Hepatocyte (in vitro differentiated cells): ENCODE results near the gene ZMYND8. TPM values are rescaled to one million over a fixed set of nuclear protein-coding genes. Genes with fewer than 3 reads are reported as not detected.
A peak's percentile ranks its signal among the peaks of the same experiment; 100 is the strongest.

ENCODE experiments used
- DNase-seq: peaks from one replicate; pipeline ENCODE4 v3.0.0-alpha.2; 2016; ENCODE audit warnings: low spot score
- H2AFZ ChIP-seq: fragments of 200-600 bp; sonication (generic); 2 replicates; pipeline ENCODE4 v1.6.0; 2016; ENCODE audit warnings: antibody characterized with exemption, mild to moderate bottlenecking
- H3K27ac ChIP-seq: fragments of 200-600 bp; sonication (generic); 2 replicates; pipeline ENCODE4 v1.5.1; 2016; ENCODE audit warnings: mild to moderate bottlenecking
- H3K27me3 ChIP-seq: fragments of 200-600 bp; sonication (generic); 2 replicates; pipeline ENCODE4 v1.6.1; 2016
- H3K36me3 ChIP-seq: fragments of 200-600 bp; sonication (generic); replicated peaks from 2 replicates; pipeline ENCODE4 v1.5.1; 2016; ENCODE audit warnings: low read depth; ENCODE audit not compliant: insufficient read depth
- H3K4me1 ChIP-seq: fragments of 200-600 bp; sonication (generic); 2 replicates; pipeline ENCODE4 v1.5.1; 2016; ENCODE audit warnings: mild to moderate bottlenecking, moderate library complexity; ENCODE audit not compliant: insufficient read depth
- H3K4me2 ChIP-seq: fragments of 200-600 bp; sonication (generic); 2 replicates; pipeline ENCODE4 v1.6.0; 2016
- H3K4me3 ChIP-seq: fragments of 200-600 bp; sonication (generic); 2 replicates; pipeline ENCODE4 v1.5.1; 2016; ENCODE audit warnings: mild to moderate bottlenecking
- H3K79me2 ChIP-seq: fragments of 200-600 bp; sonication (generic); 2 replicates; pipeline ENCODE4 v1.6.0; 2017; ENCODE audit warnings: mild to moderate bottlenecking
- H3K9me2 ChIP-seq: fragments of 200-600 bp; sonication (generic); replicated peaks from 2 replicates; pipeline ENCODE4 v1.6.0; 2017; ENCODE audit warnings: mild to moderate bottlenecking; ENCODE audit not compliant: insufficient read depth
- H3K9me3 ChIP-seq: fragments of 200-600 bp; sonication (generic); 2 replicates; pipeline ENCODE4 v1.5.1; 2016; ENCODE audit warnings: low read depth, mild to moderate bottlenecking
- H4K20me1 ChIP-seq: fragments of 200-600 bp; sonication (generic); 2 replicates; pipeline ENCODE4 v1.6.0; 2016; ENCODE audit warnings: mild to moderate bottlenecking; ENCODE audit not compliant: insufficient read depth, poor library complexity, severe bottlenecking
- CTCF ChIP-seq: fragments of 200-600 bp; sonication (generic); IDR thresholded peaks from 2 replicates; pipeline ENCODE4 v1.5.1; 2016; ENCODE audit warnings: antibody characterized with exemption, mild to moderate bottlenecking; ENCODE audit not compliant: poor library complexity
- EZH2 ChIP-seq: fragments of 200-600 bp; sonication (generic); IDR thresholded peaks from 2 replicates; pipeline ENCODE4 v1.6.1; 2016; ENCODE audit warnings: antibody characterized with exemption, mild to moderate bottlenecking, borderline replicate concordance
- EZH2phosphoT487 ChIP-seq: fragments of 200-600 bp; sonication (generic); IDR thresholded peaks from one replicate; pipeline ENCODE4 v1.6.1; 2018; ENCODE audit warnings: antibody characterized with exemption, mild to moderate bottlenecking, low read depth, moderate library complexity; ENCODE audit not compliant: unreplicated experiment, severe bottlenecking
- WGBS: methylation state at CpG from one replicate; pipeline ENCODE4 v1.1.6; 2016; ENCODE audit warnings: low lambda C conversion rate; ENCODE audit errors: missing lambda C conversion rate; 5-methylcytosine and 5-hydroxymethylcytosine counted together
- polyA plus RNA-seq: library from polyadenylated mRNA; unstranded; fragments of >200 nt; fragmentation: Nextera tagmentation; extraction: Ambion mirVana; gene quantifications from 2 replicates; pipeline ENCODE4 v1.2.1, GENCODE V29; 2016
- total RNA-seq: library from RNA; depleted of rRNA; stranded (reverse); fragments of >200 nt; gene quantifications from 2 replicates; pipeline ENCODE4 v1.2.3, GENCODE V29; 2014

Gene ZMYND8
- total and polyA plus RNA-seq, 2 experiments from 2014 or later: 30.3 to 34.3 TPM

DNA sequence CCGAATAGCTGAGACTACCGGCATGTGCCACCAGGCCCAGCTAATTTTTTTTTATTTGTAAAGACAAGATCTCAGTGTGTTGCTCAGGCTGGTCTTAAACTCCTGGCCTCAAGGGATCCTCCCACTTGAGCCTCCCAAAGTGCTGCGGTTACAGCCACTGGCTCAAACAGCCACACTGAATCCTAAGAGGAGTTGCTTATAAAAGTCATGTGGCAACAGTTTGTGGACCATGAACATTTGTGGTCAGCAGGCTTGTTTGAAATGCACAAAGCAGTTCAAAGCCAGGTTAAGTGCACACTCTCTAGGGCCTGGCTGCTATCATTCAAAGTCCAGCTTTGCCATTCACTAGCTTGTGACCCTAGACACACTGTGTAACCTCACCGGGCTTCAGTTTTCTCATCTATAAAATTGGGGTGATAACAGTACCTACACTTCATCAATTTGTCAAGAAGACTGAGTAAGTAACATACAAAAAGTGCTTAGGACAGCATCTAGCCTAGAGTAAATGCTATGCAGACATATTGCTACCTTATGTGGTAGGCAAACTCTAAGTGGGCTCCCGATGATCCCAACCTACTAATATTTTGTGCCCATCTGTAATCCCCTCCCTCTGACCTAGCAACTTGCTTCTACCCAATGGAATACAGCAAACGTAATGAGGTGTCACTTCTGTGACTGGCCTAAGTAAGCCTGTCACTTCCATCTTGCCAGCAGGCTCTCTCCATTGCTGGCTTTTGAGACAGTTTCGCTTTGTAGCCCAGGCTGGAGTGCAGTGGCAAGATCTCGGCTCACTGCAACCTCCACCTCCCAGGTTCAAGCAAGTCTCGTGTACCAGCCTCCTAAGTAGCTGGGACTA is 122.9 kb downstream of the ZMYND8 start:
- Histone ChIP-seq H3K9me3 (no peaks in the 10 kb centered on the region), H3K79me2 (peaks cover 17% of the 10 kb centered on the region), H3K4me2 (no peak overlapping the region), H2AFZ (no peak overlapping the region), H3K9me2 (no peaks in the 10 kb centered on the region), H3K4me3 (no peak overlapping the region), H4K20me1 (no peaks in the 10 kb centered on the region), H3K4me1 (peaks cover 4% of the 10 kb centered on the region), H3K27me3 (no peaks in the 10 kb centered on the region), H3K27ac (no peak overlapping the region), H3K36me3 (no peaks in the 10 kb centered on the region)
- TF ChIP-seq EZH2 (no peak), CTCF (no peak), EZH2phosphoT487 (no peak)
- WGBS: 92% methylated on average over 9 of the region's 9 CpGs
- no peak for DNase-seq

DNA sequence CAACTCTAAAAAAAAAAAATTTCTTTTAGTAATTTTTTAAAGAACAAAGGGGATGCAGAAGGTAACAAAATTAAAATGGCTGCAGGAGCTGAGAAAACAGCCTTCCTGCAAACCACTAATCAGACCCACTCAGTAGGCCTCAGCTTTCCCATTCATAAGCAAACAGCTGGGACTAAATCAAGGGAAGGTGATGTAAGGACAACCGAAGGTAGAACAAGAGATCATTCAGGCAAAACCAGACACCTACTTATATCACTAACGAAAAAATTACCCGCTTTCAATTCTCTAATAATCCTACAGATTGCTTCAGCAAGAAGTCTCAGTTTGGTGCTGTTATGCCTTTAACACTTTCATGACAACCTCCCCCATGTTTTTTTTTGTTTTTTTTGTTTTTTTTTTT is 124.0 kb downstream of the ZMYND8 start:
- Histone ChIP-seq H3K9me2 (no peaks in the 10 kb centered on the region), H3K27me3 (no peaks in the 10 kb centered on the region), H3K27ac (no peak overlapping the region), H3K79me2 (peaks cover 13% of the 10 kb centered on the region), H3K4me1 (peaks cover 4% of the 10 kb centered on the region), H4K20me1 (no peaks in the 10 kb centered on the region), H3K4me2 (no peak overlapping the region), H3K36me3 (no peaks in the 10 kb centered on the region), H2AFZ (no peak overlapping the region), H3K9me3 (no peaks in the 10 kb centered on the region), H3K4me3 (no peak overlapping the region)
- DNase-seq: no peak
- no peak for TF ChIP-seq EZH2phosphoT487
- 93% methylated on average over 3 of the region's 3 CpGs for WGBS

- Histone ChIP-seq H3K27me3 (no peaks in the 10 kb centered on the region), H3K9me3 (no peaks in the 10 kb centered on the region), H3K36me3 (no peaks in the 10 kb centered on the region), H3K4me2 (no peak overlapping the region), H3K79me2 (peaks cover 11% of the 10 kb centered on the region), H4K20me1 (no peaks in the 10 kb centered on the region), H3K9me2 (no peaks in the 10 kb centered on the region), H3K4me3 (no peak overlapping the region), H3K27ac (peak overlapping the region; percentile 33), H3K4me1 (peaks cover 4% of the 10 kb centered on the region), H2AFZ (no peak overlapping the region)
- 88% methylated on average over 16 of the region's 16 CpGs for WGBS
- DNase-seq: no peak
- no peak for TF ChIP-seq EZH2
- no peak for TF ChIP-seq CTCF
- no peak for TF ChIP-seq EZH2phosphoT487
Measured at GRCh38 chr20:47231382-47232039, 125.0 kb downstream of the ZMYND8 start.

DNA sequence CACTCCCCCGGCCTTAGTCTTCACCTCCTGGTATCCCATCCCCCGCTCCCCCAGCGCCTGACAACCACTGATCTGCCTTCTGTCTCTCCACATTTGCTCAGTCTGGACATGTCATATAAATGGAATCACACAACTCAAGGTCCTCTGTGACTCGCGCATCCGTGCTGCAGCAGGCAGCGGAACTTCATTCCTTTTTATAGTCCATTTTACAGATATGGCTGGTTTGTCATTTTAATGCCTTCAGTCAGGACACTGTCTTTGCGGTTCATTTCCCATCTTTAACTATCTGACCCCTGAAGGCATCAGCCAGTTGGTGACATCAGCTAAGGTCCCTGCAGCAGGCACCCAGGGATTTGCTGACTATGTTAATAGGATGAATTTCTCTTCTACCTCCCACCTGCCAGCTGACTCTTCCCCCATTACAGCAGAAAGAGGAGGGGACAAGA is 125.7 kb downstream of the ZMYND8 start:
- no peak for DNase-seq
- Histone ChIP-seq H3K4me2 (no peak overlapping the region), H3K36me3 (no peaks in the 10 kb centered on the region), H3K4me3 (no peak overlapping the region), H2AFZ (no peak overlapping the region), H3K27ac (no peak overlapping the region), H3K4me1 (peaks cover 4% of the 10 kb centered on the region), H4K20me1 (no peaks in the 10 kb centered on the region), H3K9me3 (no peaks in the 10 kb centered on the region), H3K79me2 (peaks cover 11% of the 10 kb centered on the region), H3K27me3 (no peaks in the 10 kb centered on the region), H3K9me2 (no peaks in the 10 kb centered on the region)
- TF ChIP-seq EZH2 (no peak), EZH2phosphoT487 (no peak), CTCF (no peak)
- WGBS: 84% methylated on average over 8 of the region's 8 CpGs
